K562 (cell line): ENCODE results near the gene SETDB2. TPM values are rescaled to one million over a fixed set of nuclear protein-coding genes. Genes with fewer than 3 reads are reported as not detected.

Source experiments
- ARNT ChIP-seq, 2 experiments: fragments of 450-650 bp; IDR thresholded peaks; 2 replicates each; pipeline ENCODE4 v1.6.1; 2016; ENCODE audit warnings: mild to moderate bottlenecking in 1 of 2
- BRD4 ChIP-seq: fragments of 200-600 bp; sonication (generic); IDR thresholded peaks from 2 replicates; pipeline ENCODE4 v1.6.1; 2017; ENCODE audit warnings: inconsistent platforms
- CBX2 ChIP-seq: fragments of 200-600 bp; sonication (generic); IDR thresholded peaks from one replicate; pipeline ENCODE4 v1.6.1; 2012; ENCODE audit warnings: mild to moderate bottlenecking, low read length, inconsistent platforms; ENCODE audit not compliant: insufficient read depth, poor library complexity, severe bottlenecking
- DNMT1 ChIP-seq: fragments of 450-650 bp; IDR thresholded peaks from 2 replicates; pipeline ENCODE4 v1.6.1; 2016; ENCODE audit warnings: antibody characterized with exemption, mild to moderate bottlenecking
- HEY1 ChIP-seq: fragments of 250-450 bp; sonication (Bioruptor Pico); IDR thresholded peaks from 2 replicates; pipeline ENCODE4 v1.5.0; 2020; ENCODE audit warnings: mild to moderate bottlenecking, moderate library complexity, borderline replicate concordance
- KLF6 ChIP-seq: fragments of 250-450 bp; sonication (Bioruptor Pico); IDR thresholded peaks from 2 replicates; pipeline ENCODE4 v1.4.0; 2020; ENCODE audit warnings: mild to moderate bottlenecking, moderate library complexity, borderline replicate concordance
- PHF20 ChIP-seq: fragments of 450-650 bp; IDR thresholded peaks from 2 replicates; pipeline ENCODE4 v1.6.1; 2018; ENCODE audit not compliant: partially characterized antibody
- PYGO2 ChIP-seq: fragments of 450-650 bp; IDR thresholded peaks from 2 replicates; pipeline ENCODE4 v1.6.1; 2016; ENCODE audit warnings: mild to moderate bottlenecking, missing genetic modification characterization, moderate library complexity, missing compliant biosample characterization
- SIRT6 ChIP-seq: IDR thresholded peaks from one replicate; pipeline ENCODE4 v1.6.1; 2012; ENCODE audit warnings: low read depth, mild to moderate bottlenecking, control low read depth, inconsistent platforms, low read length, moderate library complexity
- SREBF2 ChIP-seq: sonication (generic); formaldehyde crosslinking; IDR thresholded peaks from 2 replicates; pipeline ENCODE4 v1.4.0; 2020; ENCODE audit warnings: mild to moderate bottlenecking, missing genetic modification reagents
- TARDBP ChIP-seq: fragments of 450-650 bp; IDR thresholded peaks from 2 replicates; pipeline ENCODE4 v1.6.1; 2016
- ZNF175 ChIP-seq: fragments of 200-800 bp; sonication (Bioruptor generic); IDR thresholded peaks from 2 replicates; pipeline ENCODE4 v1.6.1; 2016; ENCODE audit warnings: low read depth, mild to moderate bottlenecking, missing genetic modification characterization, missing compliant biosample characterization
- ZNF197 ChIP-seq: fragments of 200-800 bp; sonication (Bioruptor generic); IDR thresholded peaks from 2 replicates; pipeline ENCODE4 v1.6.1; 2016; ENCODE audit warnings: low read depth, missing genetic modification characterization, missing compliant biosample characterization
- ZNF436 ChIP-seq: fragments of 250-450, 450-650 bp; sonication (Bioruptor Pico); formaldehyde crosslinking; IDR thresholded peaks from 2 replicates; pipeline ENCODE4 v1.7.0; 2020; ENCODE audit warnings: mild to moderate bottlenecking
- polyA plus RNA-seq, 8 experiments: library from polyadenylated mRNA; depleted of rRNA in 4 of 8; stranded (reverse) in 5 of 8; unstranded in 3 of 8; fragments of >200 nt; fragmentation: Nextera tagmentation in 2 of 8; fragmentation: Illumina TruSeq in 1 of 8; extraction: Ambion mirVana in 2 of 8; extraction: Trizol in 1 of 8; gene quantifications; 2 replicates each; pipeline versions ENCODE4 v1.2.1 to v1.2.3, GENCODE V29; 2011 to 2014; ENCODE audit warnings: inconsistent platforms in 1 of 8, missing spikeins in 1 of 8
- total RNA-seq, 7 experiments: library from RNA; depleted of rRNA in 6 of 7; stranded (reverse); fragments of >200 nt in 6 of 7; fragmentation: Illumina TruSeq in 2 of 7; extraction: Trizol in 2 of 7; gene quantifications; 2 replicates each; pipeline versions ENCODE4 v1.2.1 to v1.2.3, GENCODE V29; 2011 to 2021; ENCODE audit warnings: low replicate concordance in 1 of 7
- TF ChIP-seq, protein P1 (sequence below): IDR thresholded peaks from 3 replicates; pipeline ENCODE4 v1.6.1; 2011; ENCODE audit warnings: borderline replicate concordance, mild to moderate bottlenecking, moderate library complexity; ENCODE audit not compliant: insufficient read length; ENCODE audit errors: extremely low read depth
- TF ChIP-seq, protein P2 (sequence below): fragments of 250-450 bp; sonication (Bioruptor Pico); IDR thresholded peaks from 2 replicates; pipeline ENCODE4 v1.5.0; 2021; ENCODE audit warnings: mild to moderate bottlenecking, moderate library complexity
- TF ChIP-seq, protein P3 (sequence below), 3 experiments: IDR thresholded peaks in 2 of 3; conservative IDR thresholded peaks in 1 of 3; 2 replicates each; pipeline ENCODE4 v1.5.1; 2011 to 2012; ENCODE audit warnings: low read length in 3 of 3, mild to moderate bottlenecking in 3 of 3, control low read depth in 2 of 3, improper control_type of control experiment in 1 of 3, inconsistent platforms in 1 of 3, low read depth in 1 of 3, mixed read lengths in 1 of 3, moderate library complexity in 1 of 3; ENCODE audit not compliant: insufficient read depth in 2 of 3
- TF ChIP-seq, protein P4 (sequence below), 2 experiments: IDR thresholded peaks; 2 replicates each; pipeline ENCODE4 v1.6.1; 2012; ENCODE audit warnings: improper control_type of control experiment in 2 of 2, low read depth in 2 of 2, low read length in 2 of 2, borderline replicate concordance in 1 of 2

SETDB2 gene
- total and polyA plus RNA-seq, 9 of the 15 experiments (the other 6 are each of a cell fraction or from before 2014, with no cell fraction given): 1.0 to 9.0 (median 6.1) TPM

DNA sequence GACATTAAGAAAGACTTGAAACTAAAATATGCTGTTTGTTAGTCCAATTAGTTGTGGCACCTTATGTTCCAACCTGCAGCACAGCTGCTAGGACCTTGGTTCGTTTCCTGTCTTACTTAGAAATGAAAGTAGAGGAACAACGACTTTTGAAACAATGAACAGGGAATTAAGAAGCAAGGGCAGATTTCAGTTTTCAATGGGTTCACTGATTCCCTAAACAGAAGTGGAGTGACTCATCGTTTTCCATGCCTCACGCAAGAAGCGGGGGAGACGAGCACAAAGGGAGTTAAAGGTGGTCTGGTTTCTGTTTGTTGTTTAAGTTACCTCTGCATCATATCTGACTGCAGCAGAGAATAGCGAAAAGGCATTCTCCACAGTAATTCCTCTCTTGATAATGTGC, 96.5 kb downstream of the SETDB2 start (continued):
- TF ChIP-seq ZNF175 (CRISPR knock-in tag) (no peak), SREBF2 (CRISPR knock-in tag) (no peak), HEY1 (CRISPR knock-in tag) (no peak), ZNF197 (no peak), BRD4 (no peak), SIRT6 (no peak), PYGO2 (no peak), TARDBP (no peak), DNMT1 (no peak), ZNF436 (no peak), ARNT (IDR thresholded peaks at IDR 0.05) (no peak), CBX2 (no peak), PHF20 (no peak), KLF6 (CRISPR knock-in tag) (no peak)
- TF ChIP-seq, protein P1, sequence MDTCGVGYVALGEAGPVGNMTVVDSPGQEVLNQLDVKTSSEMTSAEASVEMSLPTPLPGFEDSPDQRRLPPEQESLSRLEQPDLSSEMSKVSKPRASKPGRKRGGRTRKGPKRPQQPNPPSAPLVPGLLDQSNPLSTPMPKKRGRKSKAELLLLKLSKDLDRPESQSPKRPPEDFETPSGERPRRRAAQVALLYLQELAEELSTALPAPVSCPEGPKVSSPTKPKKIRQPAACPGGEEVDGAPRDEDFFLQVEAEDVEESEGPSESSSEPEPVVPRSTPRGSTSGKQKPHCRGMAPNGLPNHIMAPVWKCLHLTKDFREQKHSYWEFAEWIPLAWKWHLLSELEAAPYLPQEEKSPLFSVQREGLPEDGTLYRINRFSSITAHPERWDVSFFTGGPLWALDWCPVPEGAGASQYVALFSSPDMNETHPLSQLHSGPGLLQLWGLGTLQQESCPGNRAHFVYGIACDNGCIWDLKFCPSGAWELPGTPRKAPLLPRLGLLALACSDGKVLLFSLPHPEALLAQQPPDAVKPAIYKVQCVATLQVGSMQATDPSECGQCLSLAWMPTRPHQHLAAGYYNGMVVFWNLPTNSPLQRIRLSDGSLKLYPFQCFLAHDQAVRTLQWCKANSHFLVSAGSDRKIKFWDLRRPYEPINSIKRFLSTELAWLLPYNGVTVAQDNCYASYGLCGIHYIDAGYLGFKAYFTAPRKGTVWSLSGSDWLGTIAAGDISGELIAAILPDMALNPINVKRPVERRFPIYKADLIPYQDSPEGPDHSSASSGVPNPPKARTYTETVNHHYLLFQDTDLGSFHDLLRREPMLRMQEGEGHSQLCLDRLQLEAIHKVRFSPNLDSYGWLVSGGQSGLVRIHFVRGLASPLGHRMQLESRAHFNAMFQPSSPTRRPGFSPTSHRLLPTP: no peak
- TF ChIP-seq, protein P2, sequence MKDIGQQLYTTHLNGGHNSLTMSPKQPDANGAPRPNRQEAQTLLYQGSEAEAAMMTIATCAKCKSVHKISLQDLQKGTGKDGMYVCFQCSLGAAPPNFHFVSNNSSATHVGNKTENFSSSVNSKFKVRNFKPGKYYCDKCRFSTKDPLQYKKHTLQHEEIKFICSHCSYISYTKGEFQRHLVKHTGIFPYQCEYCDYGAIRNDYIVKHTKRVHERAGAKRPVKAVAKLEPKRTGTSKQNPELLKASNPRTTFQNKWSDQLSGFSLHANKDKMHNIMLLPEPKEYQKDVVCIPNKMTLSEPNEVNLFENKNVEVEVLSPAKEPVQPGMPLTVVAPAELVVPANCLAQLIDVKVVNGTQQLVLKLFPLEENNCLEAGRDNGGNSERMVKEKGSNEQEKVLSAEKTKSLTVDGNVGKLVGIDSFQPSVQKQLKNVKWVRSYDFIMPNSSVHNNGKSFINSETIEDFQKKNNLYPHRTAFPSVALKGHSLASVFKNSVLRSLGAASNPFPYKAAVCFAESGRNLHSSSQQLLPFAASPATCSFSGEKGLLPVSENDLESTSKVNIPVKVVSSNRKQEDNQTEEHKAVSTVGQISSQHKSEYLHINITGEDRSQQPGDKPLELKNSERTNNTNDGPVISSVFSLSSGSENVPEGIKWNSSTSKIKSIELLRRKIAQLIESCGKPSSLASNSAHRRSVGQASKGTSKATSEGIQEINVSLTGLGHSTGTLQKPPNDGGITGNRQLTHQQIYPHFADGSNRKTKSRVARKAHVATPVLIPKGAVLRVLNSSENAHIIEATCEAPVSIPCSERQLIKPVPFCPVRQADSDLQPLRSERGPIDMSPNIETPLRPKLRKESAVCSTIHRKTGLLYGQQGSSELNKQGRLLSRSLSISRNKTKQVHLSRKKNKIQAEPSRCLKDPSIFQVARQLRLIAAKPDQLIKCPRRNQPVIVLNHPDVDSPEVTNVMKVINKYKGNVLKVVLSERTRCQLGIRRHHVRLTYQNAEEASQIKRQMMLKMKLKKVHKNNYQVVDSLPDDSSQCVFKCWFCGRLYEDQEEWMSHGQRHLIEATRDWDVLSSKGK: no peak
- TF ChIP-seq, protein P3, sequence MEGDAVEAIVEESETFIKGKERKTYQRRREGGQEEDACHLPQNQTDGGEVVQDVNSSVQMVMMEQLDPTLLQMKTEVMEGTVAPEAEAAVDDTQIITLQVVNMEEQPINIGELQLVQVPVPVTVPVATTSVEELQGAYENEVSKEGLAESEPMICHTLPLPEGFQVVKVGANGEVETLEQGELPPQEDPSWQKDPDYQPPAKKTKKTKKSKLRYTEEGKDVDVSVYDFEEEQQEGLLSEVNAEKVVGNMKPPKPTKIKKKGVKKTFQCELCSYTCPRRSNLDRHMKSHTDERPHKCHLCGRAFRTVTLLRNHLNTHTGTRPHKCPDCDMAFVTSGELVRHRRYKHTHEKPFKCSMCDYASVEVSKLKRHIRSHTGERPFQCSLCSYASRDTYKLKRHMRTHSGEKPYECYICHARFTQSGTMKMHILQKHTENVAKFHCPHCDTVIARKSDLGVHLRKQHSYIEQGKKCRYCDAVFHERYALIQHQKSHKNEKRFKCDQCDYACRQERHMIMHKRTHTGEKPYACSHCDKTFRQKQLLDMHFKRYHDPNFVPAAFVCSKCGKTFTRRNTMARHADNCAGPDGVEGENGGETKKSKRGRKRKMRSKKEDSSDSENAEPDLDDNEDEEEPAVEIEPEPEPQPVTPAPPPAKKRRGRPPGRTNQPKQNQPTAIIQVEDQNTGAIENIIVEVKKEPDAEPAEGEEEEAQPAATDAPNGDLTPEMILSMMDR (IDR thresholded peaks at IDR 0.05 in 2 of 3, conservative IDR thresholded peaks at IDR 0.05 in 1 of 3; ENCODE audit: insufficient read depth in 2 of 3, low read depth in 1 of 3, low read length in 3 of 3): no peak
- TF ChIP-seq, protein P4, sequence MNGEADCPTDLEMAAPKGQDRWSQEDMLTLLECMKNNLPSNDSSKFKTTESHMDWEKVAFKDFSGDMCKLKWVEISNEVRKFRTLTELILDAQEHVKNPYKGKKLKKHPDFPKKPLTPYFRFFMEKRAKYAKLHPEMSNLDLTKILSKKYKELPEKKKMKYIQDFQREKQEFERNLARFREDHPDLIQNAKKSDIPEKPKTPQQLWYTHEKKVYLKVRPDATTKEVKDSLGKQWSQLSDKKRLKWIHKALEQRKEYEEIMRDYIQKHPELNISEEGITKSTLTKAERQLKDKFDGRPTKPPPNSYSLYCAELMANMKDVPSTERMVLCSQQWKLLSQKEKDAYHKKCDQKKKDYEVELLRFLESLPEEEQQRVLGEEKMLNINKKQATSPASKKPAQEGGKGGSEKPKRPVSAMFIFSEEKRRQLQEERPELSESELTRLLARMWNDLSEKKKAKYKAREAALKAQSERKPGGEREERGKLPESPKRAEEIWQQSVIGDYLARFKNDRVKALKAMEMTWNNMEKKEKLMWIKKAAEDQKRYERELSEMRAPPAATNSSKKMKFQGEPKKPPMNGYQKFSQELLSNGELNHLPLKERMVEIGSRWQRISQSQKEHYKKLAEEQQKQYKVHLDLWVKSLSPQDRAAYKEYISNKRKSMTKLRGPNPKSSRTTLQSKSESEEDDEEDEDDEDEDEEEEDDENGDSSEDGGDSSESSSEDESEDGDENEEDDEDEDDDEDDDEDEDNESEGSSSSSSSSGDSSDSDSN (IDR thresholded peaks at IDR 0.05; ENCODE audit: borderline replicate concordance in 1 of 2, low read depth in 2 of 2, low read length in 2 of 2): no peak
